ENCODE measurements around the gene HSD17B4.
"Not testable (repeated sequence)": the region's sequence is repeated elsewhere in the genome, so short reads cannot be mapped to it uniquely, and the experiment has no call there.

Gene HSD17B4

GRCh38 chr5:119452373-119453039 lies at the start of gene HSD17B4:
Gene HSD17B4 (plus strand): TSS chr5:119452497. CDS start chr5:119452576, 79 bp downstream.
- DNase-seq: peak; percentile 93

- no peak for DNase-seq
These were observed 49.7 kb upstream of the HSD17B4 start for GRCh38 chr5:119402555-119402954.

DNA sequence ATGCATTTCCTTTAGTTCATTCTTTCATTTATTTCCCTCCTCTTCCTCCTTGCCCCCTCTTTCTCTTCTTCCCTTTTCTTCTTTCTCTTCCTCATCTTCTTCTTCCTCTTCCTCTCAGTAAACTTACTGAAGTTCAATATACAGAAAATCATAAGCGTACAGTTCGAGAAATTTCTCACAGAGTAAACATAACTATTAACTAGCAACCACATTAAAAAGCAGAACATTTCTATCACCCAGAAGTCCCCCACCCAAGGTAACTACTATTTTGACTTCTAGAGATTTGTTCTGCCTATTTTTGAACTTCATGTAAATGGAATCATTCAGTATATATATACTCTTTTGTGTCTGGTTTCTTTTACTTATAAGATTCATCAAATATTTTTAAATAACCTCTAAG lies 48.3 kb upstream of the HSD17B4 start:
- DNase-seq: no peak

- DNase-seq: no peak
These were observed 46.9 kb upstream of the HSD17B4 start for GRCh38 chr5:119405419-119405818.

DNA sequence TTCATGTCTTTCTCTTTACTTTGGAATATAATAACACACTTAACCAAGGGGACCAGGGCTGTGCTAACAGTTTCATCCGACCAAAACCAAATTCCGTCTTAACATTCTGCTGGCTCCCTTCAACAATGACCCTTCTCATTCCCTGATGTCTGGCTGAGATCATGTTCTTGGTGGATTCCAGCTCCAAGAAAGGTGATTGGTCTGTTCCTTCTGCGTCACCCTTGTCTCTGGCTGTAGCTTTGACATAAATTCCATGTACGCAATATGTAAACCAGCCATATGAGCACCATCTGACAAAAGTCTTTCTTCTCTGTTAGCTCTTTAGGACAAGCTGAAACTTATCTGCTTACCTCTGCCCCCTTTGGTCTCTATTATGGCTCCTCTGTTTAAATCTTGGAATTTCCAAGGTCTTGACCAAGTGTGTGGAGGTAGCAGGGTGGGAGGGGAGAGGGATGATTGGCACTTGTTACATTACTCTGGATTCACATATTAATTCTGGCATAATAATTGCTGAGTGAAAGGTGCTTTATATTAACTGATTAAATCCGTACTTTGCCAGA lies 45.7 kb upstream of the HSD17B4 start:
- DNase-seq: no peak

DNA sequence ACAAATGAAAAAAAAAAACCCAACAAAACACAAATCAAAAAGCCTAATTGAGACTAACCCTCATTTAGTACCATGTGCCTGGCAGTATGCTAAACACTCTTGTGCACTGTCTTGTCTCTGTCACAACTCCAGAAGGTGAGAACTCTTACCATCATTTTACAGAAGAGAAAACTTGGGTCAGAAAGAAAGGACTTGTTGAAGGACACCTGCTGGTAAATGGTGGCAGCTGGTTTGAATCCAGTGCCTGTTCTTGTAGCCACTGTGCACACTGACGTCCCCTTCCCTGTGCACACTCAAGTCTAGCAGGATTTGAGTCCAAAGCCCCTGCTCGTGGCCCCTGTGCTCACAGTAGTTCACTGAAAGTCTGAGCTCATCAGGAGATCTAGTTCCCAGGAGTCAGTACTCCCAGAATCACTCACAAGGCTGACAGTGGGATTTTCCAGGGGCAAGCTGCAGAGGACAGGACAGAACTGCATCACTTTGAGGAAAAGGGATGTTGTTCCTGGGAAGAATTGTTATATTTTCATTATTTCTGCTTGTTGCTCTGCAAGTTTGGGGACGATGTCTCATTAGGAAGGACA lies 43.0 kb upstream of the HSD17B4 start:
- DNase-seq: no peak

DNA sequence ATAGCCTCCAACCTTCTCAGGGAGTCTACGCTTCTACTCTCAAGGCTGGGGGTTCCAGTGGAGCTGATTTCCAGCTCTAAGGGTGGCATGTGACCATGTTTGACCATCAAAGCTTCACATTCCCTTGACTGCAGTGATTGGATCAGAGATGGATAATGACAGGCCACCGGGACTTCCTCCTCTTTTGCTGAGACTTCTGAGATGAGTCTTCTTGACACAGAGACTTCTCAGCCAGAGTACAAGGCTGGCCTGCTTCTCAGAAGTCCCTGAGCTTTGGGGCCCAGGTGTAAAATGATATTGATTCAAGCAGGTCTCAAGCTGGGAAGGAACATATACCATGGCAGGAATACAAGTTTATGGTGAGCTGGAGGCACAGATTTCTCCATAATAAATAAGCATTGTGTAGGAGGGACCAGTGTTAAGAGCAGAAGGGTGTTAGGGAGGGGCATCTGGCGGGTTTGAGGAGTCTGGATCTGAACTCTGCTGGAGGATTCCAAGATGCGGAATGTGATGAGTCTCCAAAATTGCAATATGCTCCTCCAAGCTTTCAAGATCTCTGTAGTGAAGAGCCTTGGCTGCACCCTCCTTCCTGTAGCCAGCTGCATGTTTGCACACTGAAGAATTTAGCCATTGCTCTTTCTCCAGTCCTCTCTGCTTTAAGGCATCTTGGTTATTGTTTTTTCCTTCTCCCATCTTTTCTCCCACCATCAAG lies 41.7 kb upstream of the HSD17B4 start:
- no peak for DNase-seq

GRCh38 chr5:119411361-119412278 lies 40.7 kb upstream of the HSD17B4 start:
- DNase-seq: peak; percentile 79

DNA sequence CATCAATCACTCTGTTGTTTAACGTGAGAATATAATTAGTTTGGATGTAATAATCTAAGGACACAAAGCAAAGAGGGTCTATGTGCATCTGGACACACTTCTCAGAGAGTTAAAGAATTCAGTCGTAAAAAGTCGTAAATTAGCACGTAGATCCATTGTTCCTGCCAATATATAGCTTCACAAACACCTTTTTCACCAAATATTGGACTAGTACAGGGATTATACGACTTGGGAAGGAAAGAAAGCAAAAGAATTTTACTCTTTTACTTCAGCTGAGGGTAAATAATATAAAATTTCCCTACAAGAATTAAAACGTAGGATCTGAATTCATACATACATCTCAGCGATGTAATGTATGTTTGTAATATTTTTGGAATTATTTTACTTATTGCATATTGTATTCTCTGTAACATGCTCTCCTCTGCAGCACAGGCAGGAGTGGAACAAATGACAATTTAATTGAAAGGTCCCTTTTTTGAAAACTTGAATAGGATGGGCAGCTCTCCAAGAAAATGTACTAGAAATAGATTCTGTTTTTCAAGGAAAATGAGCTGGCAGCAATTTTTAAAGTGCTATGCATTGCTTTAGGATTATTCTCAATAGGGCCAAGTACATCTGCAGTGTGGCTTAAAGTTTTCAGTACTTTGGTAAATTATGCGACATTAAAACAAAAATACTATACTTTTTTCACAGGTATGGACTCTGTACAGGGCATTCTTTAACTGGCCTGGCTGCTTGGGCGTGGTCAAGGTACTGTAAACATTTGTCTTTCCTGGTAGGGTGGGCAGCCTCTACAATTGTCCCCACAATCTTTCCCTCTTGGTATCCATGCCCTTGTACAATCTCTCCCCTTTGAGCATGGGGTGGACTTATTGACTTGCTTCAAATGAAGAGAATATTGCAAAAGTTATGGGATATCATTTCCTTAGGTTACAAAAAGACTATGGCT lies 39.7 kb upstream of the HSD17B4 start:
- no peak for DNase-seq

DNA sequence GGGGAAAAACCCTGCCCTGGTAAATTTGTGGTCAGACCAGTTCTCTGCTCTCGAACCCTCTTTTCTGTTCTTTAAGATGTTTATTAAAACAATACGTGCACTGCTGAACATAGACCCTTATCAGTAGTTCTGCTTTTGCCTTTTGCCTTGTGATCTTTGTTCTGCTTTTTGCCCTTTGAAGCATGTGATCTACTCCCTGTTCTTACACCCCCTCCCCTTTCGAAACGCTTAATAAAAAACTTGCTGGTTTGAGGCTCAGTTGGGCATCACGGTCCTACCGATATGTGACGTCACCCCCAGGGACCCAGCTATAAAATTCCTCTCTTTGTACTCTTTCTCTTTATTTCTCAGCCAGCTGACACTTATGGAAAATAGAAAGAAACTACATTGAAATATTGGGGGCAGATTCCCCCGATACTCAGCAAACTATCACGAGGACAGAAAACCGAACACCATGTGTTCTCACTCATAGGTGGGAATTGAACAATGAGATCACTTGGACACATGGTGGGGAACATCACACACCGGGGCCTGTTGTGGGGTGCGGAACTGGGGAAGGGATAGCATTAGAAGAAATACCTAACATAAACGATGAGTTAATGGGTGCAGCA lies 38.1 kb upstream of the HSD17B4 start:
- DNase-seq: not testable (repeated sequence)

- DNase-seq: no peak
These were observed 34.2 kb upstream of the HSD17B4 start for GRCh38 chr5:119417891-119418605.

DNA sequence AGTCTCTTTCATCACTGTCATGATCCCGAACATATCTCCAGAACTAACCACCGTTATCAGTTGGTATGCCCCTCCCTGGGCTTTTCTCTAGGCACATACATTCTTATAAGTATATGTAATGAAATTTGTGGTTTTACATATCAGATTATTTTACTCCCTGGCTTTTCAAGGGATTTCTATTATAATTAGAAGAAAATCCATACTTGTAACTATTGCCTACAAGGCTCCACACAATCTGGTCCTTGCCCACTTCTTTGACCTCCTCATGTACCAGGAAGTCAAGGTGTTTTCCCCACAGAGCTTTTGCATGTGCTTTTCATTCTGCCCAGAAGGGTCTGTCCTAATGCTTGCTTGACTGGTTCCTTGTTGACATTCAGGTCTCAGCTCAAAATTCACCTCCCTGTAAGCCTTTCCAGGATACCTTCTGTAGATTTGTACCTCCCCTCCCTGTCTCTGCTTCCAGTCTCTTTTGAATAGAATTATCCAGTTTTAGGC lies 33.6 kb upstream of the HSD17B4 start:
- DNase-seq: no peak

GRCh38 chr5:119420169-119420568 lies 32.1 kb upstream of the HSD17B4 start:
- DNase-seq: no peak

GRCh38 chr5:119426057-119426456 lies 26.2 kb upstream of the HSD17B4 start:
- DNase-seq: no peak

GRCh38 chr5:119427060-119427459 lies 25.2 kb upstream of the HSD17B4 start:
- no peak for DNase-seq

- DNase-seq: not testable (repeated sequence)
These were observed 24.7 kb upstream of the HSD17B4 start for GRCh38 chr5:119427596-119427995.

- not testable (repeated sequence) for DNase-seq
These were observed 24.1 kb upstream of the HSD17B4 start for GRCh38 chr5:119428166-119428565.

DNA sequence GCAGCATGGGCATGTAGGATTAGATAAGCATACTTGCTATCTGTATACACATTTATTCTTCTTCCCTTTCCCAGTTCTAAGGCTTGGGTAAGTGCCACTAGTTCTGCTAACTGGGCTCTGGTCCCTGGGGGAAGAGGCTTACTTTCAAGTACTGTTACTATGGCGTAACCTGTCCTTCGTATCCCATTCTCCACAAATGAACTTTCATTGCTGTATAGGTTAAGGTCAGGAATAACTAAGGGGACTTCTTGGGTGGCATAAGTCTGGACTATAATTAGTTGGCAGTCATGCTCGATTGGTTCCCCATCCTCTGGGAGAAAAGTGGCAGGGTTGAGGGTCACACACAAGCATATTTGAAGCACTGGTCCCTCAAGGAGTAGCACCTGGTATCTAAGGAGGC lies 23.7 kb upstream of the HSD17B4 start:
- DNase-seq: not testable (repeated sequence)

DNA sequence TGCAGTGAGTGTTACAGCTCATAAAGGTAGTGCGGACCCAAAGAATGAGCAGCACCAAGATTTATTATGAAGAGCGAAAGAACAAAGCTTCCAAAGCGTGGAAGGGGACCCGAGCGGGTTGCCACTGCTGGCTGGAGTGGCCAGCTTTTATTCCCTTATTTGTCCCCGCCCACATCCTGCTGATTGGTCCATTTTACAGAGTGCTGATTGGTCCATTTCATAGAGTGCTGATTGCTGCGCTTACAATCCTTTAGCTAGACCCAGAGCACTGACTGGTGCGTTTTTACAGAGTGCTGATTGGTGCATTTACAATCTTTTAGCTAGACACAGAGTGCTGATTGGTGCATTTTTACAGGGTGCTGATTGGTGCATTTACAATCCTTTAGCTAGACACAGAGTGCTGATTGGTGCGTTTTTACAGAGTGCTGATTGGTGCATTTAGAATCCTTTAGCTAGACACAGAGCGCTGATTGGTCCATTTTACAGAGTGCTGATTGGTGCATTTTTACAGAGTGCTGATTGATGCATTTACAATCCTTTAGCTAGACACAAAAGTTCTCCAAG lies 19.5 kb upstream of the HSD17B4 start:
- not testable (repeated sequence) for DNase-seq

All from midbrain (tissue), 1 donor.